ENCODE results near the gene DNAI1.

DNAI1 gene

DNA sequence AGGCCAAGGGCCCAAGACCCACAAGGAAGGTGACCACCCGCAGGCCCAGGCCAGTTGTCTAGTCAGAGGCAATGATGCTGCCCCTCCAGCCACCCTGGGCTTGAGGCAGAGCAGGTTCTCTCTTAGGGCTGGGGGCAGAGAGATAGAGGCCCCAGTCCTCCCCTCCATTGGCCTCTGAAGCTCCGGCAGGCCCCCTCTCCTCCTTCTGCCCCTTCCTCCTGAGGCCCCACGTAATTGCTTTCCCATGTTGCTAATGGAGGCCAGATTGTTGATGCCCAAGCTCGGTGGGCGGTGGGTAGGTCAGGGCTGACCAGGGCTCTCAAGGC, 90.8 kb downstream of the DNAI1 start:
- DNase-seq (ENCODE audit: low read depth, low spot score): no peak
- TF ChIP-seq, protein P1, sequence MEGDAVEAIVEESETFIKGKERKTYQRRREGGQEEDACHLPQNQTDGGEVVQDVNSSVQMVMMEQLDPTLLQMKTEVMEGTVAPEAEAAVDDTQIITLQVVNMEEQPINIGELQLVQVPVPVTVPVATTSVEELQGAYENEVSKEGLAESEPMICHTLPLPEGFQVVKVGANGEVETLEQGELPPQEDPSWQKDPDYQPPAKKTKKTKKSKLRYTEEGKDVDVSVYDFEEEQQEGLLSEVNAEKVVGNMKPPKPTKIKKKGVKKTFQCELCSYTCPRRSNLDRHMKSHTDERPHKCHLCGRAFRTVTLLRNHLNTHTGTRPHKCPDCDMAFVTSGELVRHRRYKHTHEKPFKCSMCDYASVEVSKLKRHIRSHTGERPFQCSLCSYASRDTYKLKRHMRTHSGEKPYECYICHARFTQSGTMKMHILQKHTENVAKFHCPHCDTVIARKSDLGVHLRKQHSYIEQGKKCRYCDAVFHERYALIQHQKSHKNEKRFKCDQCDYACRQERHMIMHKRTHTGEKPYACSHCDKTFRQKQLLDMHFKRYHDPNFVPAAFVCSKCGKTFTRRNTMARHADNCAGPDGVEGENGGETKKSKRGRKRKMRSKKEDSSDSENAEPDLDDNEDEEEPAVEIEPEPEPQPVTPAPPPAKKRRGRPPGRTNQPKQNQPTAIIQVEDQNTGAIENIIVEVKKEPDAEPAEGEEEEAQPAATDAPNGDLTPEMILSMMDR (IDR thresholded peaks at IDR 0.05; ENCODE audit: low read depth, low read length): no peak
- in situ Hi-C loops (cut with HindIII; ENCODE audit: low sequenced_read_pairs): no loop called here
- H3K4me3 ChIP-seq (ENCODE audit: low read depth, low read length): no peak overlapping the region

DNA sequence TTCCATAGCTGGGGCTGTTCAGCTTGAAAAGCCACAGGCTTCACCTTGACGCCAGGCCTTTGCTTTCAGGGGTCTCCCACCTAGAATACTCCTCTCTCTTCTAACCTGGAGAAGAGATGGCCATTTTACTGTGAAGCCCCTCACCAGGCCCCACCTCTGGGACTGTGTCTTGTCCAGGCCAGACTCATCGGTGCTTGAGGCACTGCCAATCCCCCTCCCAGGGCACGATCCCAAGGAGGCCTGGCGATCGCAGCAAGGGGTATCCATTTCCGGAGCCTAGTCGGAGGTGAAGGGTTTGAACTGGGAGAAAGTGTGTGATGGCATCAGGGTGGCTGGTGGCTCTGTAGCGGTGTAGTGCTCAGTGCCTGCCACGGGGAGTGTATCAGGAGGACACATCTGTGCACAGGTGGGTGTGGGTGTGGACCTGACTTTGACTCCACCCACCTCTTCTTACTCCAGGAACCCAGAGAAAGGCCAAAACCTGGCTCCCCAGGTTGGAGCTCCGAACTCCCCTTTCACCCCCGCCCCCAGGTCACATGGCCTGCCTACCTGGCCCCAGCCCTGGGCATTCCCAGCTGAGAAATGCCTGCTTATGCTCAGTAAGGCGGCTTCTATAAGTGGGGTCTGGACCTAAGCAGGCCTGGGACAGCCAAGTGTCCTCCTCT, 91.5 kb downstream of the DNAI1 start:
- no peak for DNase-seq (ENCODE audit: low read depth, low spot score)
- TF ChIP-seq, protein P1 (IDR thresholded peaks at IDR 0.05; ENCODE audit: low read depth, low read length): no peak
- H3K4me3 ChIP-seq (ENCODE audit: low read depth, low read length): no peak overlapping the region
- in situ Hi-C loops (cut with HindIII; ENCODE audit: low sequenced_read_pairs): no loop called here

DNA sequence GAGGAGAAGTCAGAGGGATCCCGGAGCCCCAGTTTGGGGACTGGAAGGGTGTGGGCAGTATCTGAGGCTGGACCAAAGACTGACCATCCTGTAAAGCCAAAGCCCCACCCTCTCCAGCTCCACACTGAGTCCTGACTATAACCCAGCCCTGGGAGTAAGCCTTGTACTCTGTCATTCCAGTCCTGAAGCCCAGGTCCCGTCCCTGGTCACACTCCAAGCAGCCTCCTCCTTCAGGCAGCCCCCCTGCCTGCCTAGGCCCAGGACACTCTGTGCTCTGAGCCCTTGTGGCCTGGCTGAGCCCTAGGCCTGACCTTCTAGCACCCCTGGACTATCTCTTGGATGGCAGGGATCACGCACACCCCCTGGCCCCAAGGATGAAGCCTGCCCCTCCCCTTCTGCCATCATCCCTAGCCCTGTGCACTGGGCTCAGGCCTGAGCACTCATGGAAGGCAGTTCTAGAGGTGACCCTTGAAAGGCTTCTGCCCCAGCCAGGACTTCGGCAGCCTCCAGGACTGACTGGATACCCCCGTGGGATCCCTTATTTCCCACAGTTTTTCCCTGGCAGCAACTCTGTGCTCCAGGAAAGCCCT, 92.2 kb downstream of the DNAI1 start:
- no peak overlapping the region for H3K4me3 ChIP-seq (ENCODE audit: low read depth, low read length)
- in situ Hi-C loops (cut with HindIII; ENCODE audit: low sequenced_read_pairs): no loop called here
- TF ChIP-seq, protein P1 (IDR thresholded peaks at IDR 0.05; ENCODE audit: low read depth, low read length): no peak
- no peak for DNase-seq (ENCODE audit: low read depth, low spot score)

DNA sequence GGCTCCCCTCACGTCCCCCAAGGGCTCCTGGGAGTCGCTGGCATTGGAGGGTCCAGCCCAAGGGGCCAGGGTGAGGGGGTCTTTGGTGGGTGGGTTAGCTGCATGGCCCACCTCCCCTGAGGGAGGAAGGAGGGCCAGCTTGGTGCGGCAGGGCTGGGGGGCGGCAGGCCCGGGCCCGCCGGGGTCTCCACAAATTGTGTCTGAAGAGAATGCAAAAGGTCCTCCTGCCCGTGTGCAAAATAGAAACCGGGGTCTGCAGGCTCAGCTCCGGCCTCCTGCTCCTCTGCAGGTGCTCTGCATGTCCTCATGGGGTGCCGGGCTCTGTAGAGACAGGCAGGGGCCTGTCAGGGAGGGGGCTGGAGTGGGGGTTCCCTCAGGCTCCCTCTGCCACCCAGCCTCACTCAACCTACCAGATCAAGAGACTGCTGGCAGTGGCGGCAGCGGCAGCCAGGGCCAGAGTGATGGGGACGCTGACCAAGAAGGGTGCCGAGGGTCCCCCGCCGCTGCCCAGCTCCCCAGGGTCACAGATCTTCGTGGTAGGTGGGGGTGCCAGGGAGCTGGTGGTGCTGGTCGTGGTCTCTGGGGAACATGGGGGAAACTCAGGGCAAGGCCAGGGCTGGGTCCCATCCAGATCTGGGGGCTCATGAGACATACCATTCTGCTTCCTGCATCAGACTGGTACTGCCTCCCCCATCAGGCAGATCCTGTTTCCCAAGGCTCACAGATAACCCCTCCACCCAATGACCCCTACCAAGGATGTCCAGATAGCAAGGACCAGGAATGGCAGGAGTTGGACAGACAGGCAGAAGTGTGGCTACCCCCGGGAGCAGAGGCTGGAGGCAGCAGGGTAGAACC, 93.4 kb downstream of the DNAI1 start:
- DNase-seq (ENCODE audit: low read depth, low spot score): no peak
- in situ Hi-C loops (cut with HindIII; ENCODE audit: low sequenced_read_pairs): no loop called here
- TF ChIP-seq, protein P1 (IDR thresholded peaks at IDR 0.05; ENCODE audit: low read depth, low read length): no peak
- H3K4me3 ChIP-seq (ENCODE audit: low read depth, low read length): no peak overlapping the region

DNA sequence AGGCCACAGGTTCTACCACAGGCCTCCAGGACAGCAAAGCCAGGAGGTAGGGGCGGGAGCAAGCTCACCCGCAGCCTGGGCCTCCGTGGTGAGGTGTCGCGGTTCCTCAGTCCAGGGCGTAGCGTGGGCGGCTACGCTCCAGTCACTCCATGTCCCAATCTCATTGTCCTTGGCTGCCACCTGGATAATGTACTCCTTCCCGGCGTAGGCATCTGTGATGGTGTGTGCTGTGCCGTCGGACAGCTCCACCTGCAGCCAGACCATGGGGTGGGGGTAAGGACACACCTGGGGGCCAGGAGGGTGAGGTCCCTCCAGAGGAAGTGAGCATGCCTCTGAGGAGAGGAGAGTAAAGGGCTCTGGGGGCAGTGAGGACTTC, 94.0 kb downstream of the DNAI1 start:
- DNase-seq (ENCODE audit: low read depth, low spot score): no peak
- TF ChIP-seq, protein P1 (IDR thresholded peaks at IDR 0.05; ENCODE audit: low read depth, low read length): no peak
- in situ Hi-C loops (cut with HindIII; ENCODE audit: low sequenced_read_pairs): no loop called here
- H3K4me3 ChIP-seq (ENCODE audit: low read depth, low read length): no peak overlapping the region

DNA sequence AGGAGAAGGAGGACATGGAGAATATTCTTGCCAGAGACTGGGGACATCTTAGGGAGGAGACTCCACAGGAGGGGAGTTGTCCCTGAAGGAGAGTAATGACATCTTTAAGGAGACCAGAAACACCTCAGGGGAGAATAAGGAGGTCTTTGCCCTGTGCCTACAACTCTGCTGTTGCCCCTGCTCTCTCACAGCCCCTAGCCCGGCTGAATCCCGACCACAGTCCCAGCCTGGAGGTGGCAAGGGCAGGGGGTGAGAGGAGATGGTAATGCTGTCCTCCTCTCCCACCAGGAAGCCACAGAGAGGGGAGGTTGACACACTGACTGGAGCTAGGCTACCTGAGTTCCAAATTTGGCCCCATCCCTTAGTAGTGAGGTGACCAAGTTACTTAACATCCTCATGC, 94.4 kb downstream of the DNAI1 start:
- in situ Hi-C loops (cut with HindIII; ENCODE audit: low sequenced_read_pairs): no loop called here
- no peak for DNase-seq (ENCODE audit: low read depth, low spot score)
- TF ChIP-seq, protein P1 (IDR thresholded peaks at IDR 0.05; ENCODE audit: low read depth, low read length): no peak

More for the DNA sequence above, 94.4 kb downstream of the DNAI1 start:
- no peak overlapping the region for H3K4me3 ChIP-seq (ENCODE audit: low read depth, low read length)
